KBM-7 (cell line): ENCODE data around the gene RFC2.
"Not testable (repeated sequence)": the region's sequence is repeated elsewhere in the genome, so short reads cannot be mapped to it uniquely, and the experiment has no call there.

ENCODE experiments used
- DNase-seq: peaks from one replicate; pipeline ENCODE4 v3.0.0-alpha.2; 2015
- in situ Hi-C: fragments of 300-500 bp; cut with MboI; formaldehyde crosslinking; loops from 2 replicates; pipeline ENCODE4 v1.14.3; 2020; ENCODE audit warnings: low sequenced_read_pairs, low pct_unique_long_range_greater_than_20kb, mixed read lengths

Gene RFC2

DNA sequence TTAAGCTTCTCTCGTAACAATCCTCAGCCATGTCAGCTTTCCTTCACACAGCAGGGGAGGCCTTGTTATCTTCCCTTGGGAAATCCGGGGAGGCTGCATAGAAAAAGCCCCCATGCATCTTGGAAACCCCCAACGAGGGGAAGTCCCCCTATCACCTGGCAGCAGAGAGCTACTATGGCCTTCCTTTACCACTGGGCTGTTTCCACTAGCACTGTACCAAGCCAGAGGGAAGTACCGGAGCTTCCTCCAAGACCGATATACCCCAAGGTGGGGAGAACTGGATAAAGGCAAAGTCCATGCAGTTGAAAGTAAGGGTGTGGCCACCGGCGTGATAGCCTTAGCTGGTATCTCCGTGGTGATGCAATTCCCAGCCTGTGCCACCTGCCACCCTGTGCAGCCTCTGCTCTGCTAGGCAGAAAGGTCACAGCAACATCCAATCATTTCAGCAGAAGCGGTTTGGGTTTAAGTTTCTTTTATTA is 30.6 kb upstream of the RFC2 start:
- no peak for DNase-seq
- in situ Hi-C loops: no loop called here

DNA sequence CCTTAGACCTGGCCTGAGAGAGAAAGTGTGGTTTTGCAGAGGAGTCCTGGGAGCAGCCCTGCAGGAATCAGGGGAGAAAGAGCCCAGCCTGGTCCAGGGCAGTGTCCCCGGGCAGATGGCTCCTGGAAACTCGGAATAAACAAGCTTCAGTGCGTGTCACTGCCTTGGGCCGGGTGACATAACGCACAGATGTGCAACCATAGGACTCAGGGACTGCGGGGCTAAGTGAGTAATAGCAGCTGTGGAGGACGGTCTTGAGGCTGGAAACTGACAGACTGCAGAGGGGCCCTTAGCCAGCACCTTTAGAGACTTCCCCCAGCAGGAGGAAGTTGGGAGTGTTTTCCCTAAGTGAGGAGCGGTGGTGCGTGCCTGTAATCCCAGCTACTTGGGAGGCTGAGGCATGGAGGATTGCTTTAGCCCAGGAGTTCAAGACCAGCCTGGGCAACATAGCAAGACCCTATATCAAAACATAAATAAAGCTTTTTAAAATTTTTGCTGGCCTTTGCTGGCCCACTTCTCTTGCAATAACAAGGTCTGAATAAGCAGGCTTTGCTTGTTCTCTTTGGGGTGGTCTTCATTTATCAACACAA is 29.8 kb upstream of the RFC2 start:
- in situ Hi-C loops: no loop called here
- no peak for DNase-seq

- in situ Hi-C loops: no loop called here
- no peak for DNase-seq
Observed at GRCh38 chr7:74282748-74283459, 28.7 kb upstream of the RFC2 start.

DNA sequence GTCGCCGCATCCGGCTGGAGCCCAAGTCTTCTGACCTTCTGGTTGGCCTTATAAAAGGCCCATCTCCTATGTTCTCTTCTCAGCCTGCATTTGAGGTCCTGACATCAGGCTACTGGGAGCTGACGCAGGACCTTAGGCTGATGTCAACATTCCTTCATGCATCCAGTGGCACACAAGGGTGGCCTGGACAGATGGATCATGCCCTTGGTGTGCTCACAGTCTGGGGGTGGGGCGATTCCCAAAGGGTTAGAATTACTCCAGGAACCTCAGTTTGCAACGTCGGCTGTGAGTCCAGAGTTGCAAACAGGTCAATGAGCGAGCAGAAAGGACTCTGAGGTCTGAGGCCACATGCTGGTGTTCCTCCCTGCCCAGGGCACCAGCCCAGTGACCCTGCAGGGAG is 26.8 kb upstream of the RFC2 start:
- DNase-seq: no peak
- in situ Hi-C loops: no loop called here

- DNase-seq: no peak
- in situ Hi-C loops: no loop called here
Observed at GRCh38 chr7:74277636-74278035, 23.4 kb upstream of the RFC2 start.

GRCh38 chr7:74275401-74275881 is 21.2 kb upstream of the RFC2 start:
- DNase-seq: peak; percentile 65
- in situ Hi-C loops: no loop called here

- in situ Hi-C loops: no loop called here
- DNase-seq: peak; percentile 96
Observed at GRCh38 chr7:74272305-74273038, 18.3 kb upstream of the RFC2 start.

GRCh38 chr7:74271742-74272141 is 17.5 kb upstream of the RFC2 start:
- in situ Hi-C loops: no loop called here
- peak; percentile 84 for DNase-seq

- in situ Hi-C loops: no loop called here
- DNase-seq: peak; percentile 68
Observed at GRCh38 chr7:74269757-74270277, 15.6 kb upstream of the RFC2 start.

DNA sequence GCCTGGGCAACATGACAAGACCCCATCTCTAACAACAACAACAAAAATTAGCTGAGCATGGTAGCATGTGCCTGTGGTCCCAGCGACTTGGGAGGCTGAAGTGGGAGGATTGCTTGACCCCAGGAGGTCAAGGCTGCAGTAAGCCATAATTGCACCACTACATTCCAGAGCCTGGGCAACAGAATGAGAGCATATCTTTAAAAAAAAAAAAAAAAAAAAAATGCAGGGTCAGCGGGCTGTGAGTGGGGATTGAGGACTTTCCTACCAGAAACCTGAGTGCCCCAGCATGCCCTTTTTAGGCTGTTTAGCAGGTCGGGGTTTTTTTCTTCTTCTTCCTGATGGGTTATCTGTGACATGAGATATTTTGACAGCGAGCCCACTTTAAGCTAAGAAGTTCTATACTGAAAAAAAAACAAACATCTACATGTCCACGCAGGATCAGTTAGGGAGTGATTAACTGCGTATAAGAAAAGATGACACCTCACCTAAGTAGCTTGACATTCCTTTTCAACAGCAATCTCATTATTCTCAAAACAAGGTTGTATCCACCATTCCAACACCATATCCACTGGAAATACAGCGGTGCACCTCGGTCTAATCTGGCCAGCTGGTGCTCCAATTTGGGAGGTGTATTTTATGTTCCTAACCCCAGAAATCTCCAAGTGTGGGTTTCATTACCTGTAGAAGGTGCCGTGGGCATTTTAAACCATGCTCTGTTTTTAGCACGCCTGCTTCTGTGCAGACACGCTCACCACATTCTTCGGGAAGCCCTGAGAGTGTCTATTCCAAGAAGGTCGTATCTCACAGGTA is 13.8 kb upstream of the RFC2 start:
- no peak for DNase-seq
- in situ Hi-C loops: no loop called here

- peak; percentile 57 for DNase-seq
- in situ Hi-C loops: no loop called here
Observed at GRCh38 chr7:74266191-74266963, 12.2 kb upstream of the RFC2 start.

- no peak for DNase-seq
- in situ Hi-C loops: no loop called here
Observed at GRCh38 chr7:74263399-74264120, 9.4 kb upstream of the RFC2 start.

GRCh38 chr7:74262639-74263398 is 8.6 kb upstream of the RFC2 start:
- in situ Hi-C loops: no loop called here
- DNase-seq: no peak

- in situ Hi-C loops: no loop called here
Observed at GRCh38 chr7:74258639-74259038, 4.4 kb upstream of the RFC2 start.

GRCh38 chr7:74256491-74257408 is 2.6 kb upstream of the RFC2 start:
- in situ Hi-C loops: no loop called here
- peak; percentile 54 for DNase-seq

More at GRCh38 chr7:74258639-74259038, 4.4 kb upstream of the RFC2 start:
- DNase-seq: no peak

DNA sequence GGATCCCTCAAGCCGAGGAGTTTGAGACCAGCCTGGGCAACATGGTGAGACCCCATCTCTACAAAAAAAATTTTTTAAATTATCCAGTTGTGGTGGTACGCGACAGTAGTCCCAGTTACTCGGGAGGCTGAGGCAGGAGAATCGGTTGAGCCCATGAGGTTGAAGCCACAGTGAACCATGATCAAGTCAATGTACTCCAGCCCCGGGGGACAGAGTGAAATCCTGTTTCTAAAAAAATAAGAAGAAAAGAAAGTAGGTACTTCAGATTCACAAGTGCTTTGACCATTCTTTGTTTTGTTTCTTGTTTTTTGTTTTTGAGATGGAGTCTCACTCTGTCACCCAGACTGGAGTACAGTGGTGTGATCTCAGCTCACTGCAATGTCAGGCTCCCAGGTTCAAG is 1.3 kb upstream of the RFC2 start:
- DNase-seq, in situ Hi-C loops: not testable (repeated sequence)
